ENCODE data around the gene MS4A4A.

The MS4A4A gene

DNA sequence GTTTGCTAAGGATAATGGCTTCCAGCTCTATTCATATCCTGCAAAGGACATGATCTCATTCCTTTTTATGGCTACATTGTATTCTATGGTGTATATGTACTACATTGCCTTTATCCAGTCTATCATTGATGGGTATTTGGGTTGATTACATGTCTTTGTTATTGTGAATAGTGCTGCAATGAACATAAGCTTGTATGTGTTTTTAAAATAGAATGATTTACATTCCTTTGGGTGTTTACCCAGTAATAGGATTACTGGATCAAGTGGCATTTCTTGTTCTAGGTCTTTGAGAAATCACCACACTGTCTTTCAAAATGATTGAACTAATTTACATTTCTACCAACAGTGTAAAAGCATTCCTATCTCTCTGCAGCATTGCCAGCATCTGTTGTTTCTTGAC, 40.6 kb downstream of the MS4A4A start:
- Mint-ChIP-seq H3K4me1 (ENCODE audit: low read depth) (no peaks in the 10 kb centered on the region), H3K27ac (no peak overlapping the region), H3K36me3 (peaks cover 3% of the 10 kb centered on the region), H3K4me3 (no peak overlapping the region), H3K27me3 (peaks cover 12% of the 10 kb centered on the region), H3K9me3 (ENCODE audit: low read depth) (peaks cover 19% of the 10 kb centered on the region)

DNA sequence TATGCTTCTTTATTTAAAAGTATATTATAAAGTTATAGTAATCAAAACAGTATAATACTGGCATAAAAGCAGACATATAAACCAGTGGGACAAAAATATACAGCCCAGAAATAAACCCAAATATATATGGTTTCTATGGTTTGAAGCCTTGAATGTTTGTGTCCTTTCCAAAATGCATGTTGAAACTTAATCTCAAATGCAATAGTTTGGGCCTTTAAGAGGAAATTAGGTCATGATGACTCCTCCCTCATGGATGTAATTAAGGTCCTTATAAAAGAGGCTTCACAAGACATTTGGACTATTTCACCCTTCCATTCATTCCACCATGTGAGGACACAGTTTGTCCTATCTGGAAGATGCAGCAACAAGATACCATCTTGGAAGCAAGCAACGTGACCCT, 46.5 kb downstream of the MS4A4A start, which contains the start of gene MS4A6E:
MS4A6E (plus strand) TSS at position 301 of the 400 bp plus-strand sequence. CDS start 7,641 bp downstream, outside the sequence.
- Mint-ChIP-seq H3K27me3 (peaks cover 8% of the 10 kb centered on the region), H3K4me3 (no peak within 1 kb of the TSS), H3K9me3 (ENCODE audit: low read depth) (peaks cover 9% of the 10 kb centered on the region), H3K36me3 (peaks cover 2% of the 10 kb centered on the region), H3K4me1 (ENCODE audit: low read depth) (no peaks in the 10 kb centered on the region), H3K27ac (no peak within 1 kb of the TSS)

DNA sequence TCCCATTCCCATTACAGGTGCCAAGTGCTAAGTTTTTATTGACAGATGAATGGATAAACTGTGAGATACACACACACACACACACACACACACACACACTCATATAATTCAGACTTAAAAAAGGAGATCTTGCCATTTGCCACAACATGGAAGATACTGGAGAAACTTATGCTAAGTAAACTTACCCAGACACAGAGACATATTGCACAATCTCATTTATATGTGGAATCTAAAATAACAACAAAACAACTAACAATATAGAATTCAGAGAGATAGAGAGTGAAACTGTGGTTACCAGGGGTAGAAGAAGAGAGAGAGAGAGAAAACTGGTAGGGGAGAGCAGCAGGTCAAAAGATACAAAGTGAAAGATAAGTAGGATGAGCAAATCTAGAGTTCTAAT, 48.0 kb downstream of the MS4A4A start:
- H3K4me3 Mint-ChIP-seq: no peak overlapping the region
- peaks cover 2% of the 10 kb centered on the region for H3K36me3 Mint-ChIP-seq
- peaks cover 9% of the 10 kb centered on the region for H3K9me3 Mint-ChIP-seq (ENCODE audit: low read depth)
- H3K4me1 Mint-ChIP-seq (ENCODE audit: low read depth): no peaks in the 10 kb centered on the region
- no peak overlapping the region for H3K27ac Mint-ChIP-seq
- peaks cover 9% of the 10 kb centered on the region for H3K27me3 Mint-ChIP-seq

DNA sequence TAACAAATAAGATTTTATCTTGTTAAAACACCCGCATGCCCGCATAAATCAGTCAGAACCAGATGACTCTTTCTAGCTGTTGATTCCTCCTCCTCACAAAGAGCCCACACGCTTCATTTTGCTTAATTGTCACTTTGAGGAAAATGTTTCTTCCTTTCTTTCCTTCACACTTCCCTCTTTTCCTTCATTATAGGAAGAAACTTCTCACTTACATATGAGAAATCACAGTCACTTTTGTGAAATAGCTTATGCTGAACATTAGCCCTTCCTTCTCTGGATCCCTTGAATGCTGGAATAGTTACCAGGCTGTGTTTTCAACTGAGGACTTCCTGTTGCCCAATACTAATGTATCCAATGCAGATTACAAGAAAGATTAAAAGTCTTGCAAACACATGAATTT, 52.4 kb downstream of the MS4A4A start:
- peaks cover 2% of the 10 kb centered on the region for H3K36me3 Mint-ChIP-seq
- H3K4me3 Mint-ChIP-seq: no peak overlapping the region
- no peaks in the 10 kb centered on the region for H3K4me1 Mint-ChIP-seq (ENCODE audit: low read depth)
- H3K9me3 Mint-ChIP-seq (ENCODE audit: low read depth): no peaks in the 10 kb centered on the region
- H3K27me3 Mint-ChIP-seq: peaks cover 13% of the 10 kb centered on the region
- no peak overlapping the region for H3K27ac Mint-ChIP-seq

DNA sequence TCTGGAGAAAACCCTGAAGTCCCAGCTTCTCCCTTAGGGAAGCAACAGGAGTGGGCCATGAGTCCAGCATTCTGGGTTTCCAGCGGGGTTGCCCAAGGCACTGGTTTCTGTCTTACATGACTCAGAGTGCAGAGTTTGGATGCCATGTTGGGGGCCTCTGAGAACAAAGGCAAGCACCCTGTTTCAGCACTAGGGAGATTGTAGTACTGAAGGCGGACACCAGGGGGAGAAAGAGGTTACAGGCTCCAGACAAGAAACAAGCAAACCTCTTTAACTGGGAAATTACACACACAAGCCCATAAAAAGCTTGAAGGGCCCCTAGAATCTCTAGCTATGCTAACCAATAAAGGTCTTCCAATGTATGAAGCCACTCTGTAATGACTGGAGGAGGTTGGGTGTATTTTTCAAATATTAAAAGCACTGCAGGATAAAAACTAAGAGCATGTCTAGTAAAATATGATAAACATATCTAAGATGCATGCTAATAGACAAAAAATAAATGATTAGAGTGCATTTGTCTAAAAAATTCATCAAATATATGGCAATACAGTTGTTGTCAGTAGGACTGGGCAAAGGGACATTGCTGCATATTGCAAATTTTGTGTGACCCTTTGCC, 53.6 kb downstream of the MS4A4A start:
- Mint-ChIP-seq H3K27me3 (peaks cover 13% of the 10 kb centered on the region), H3K4me3 (no peak overlapping the region), H3K36me3 (peaks cover 2% of the 10 kb centered on the region), H3K4me1 (ENCODE audit: low read depth) (no peaks in the 10 kb centered on the region), H3K27ac (no peak overlapping the region), H3K9me3 (ENCODE audit: low read depth) (no peaks in the 10 kb centered on the region)

DNA sequence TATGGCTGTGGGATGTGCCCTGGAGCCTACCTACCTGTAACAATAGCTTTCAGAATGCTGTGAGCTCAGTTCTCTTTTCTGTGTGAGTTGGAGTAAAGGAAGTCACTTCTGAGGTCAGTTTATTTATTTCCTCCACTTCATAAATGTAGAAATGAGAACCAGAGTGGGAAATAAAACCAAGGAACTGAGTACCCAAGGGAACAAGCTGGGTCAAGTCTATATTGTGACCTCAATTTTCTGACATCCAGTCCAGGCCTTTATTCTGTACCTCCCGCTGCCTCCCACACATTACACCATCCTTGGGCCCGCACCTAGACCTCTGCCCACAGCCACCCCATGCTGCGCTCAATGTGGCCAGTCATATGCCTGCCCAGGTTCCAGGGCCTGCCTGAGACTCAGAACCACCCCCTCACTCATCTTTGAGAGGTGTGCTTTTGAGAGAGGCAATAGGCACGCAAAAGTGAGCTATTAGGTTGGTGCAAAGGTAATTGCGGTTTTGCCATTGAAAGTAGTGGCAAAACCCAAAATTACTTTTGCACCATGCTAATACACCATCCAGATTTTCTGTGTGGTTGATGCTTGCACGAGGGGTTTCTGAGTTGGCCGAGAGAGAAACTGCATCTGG, 56.4 kb downstream of the MS4A4A start:
- Mint-ChIP-seq H3K4me3 (no peak overlapping the region), H3K27ac (no peak overlapping the region)

DNA sequence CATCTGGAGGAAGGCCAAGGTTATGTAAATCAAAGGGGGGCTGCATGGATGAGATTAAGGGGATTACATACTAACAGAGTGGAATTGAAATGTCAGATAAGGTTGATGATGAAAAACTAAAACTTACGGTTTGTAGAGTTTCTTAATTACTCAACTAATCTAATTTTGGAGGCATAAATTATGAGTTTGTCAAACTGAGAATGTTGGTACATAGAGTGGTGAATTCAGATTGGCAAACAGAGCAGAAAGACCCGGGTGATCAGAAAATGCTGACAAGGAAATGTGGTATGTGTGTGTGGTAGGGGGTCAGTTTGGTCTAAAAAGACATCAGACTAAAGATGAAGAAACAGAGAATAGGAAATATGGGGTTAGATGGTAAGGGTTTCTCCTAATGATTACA, 57.6 kb downstream of the MS4A4A start:
- Mint-ChIP-seq H3K36me3 (no peaks in the 10 kb centered on the region), H3K9me3 (ENCODE audit: low read depth) (no peaks in the 10 kb centered on the region)

More for the DNA sequence above, 56.4 kb downstream of the MS4A4A start:
- H3K27me3 Mint-ChIP-seq: peaks cover 13% of the 10 kb centered on the region
- H3K36me3 Mint-ChIP-seq: no peaks in the 10 kb centered on the region
- no peaks in the 10 kb centered on the region for H3K4me1 Mint-ChIP-seq (ENCODE audit: low read depth)
- no peaks in the 10 kb centered on the region for H3K9me3 Mint-ChIP-seq (ENCODE audit: low read depth)

DNA sequence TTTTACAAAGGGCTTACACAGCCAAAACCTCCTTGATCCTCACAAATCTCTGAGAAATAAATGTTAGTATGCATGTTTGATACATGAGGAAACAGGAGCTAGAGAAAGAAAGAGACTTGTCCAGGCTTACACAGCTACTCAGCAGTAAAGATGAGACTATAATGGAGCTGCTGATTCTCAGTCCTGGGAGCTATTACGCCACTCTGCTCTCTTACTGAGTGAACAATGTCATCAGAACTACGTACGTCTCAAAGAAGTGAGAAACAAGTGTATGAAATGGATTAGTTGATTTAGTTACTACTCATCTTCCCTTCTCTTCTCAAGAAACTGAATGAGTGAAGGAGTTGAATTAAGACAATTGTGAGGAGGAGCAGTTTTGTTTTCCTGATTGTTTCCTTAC, 58.9 kb downstream of the MS4A4A start:
- Mint-ChIP-seq H3K4me3 (no peak overlapping the region), H3K4me1 (ENCODE audit: low read depth) (no peaks in the 10 kb centered on the region), H3K36me3 (no peaks in the 10 kb centered on the region), H3K27ac (no peak overlapping the region), H3K9me3 (ENCODE audit: low read depth) (no peaks in the 10 kb centered on the region), H3K27me3 (peaks cover 7% of the 10 kb centered on the region)

More for the DNA sequence above, 57.6 kb downstream of the MS4A4A start:
- Mint-ChIP-seq H3K4me1 (ENCODE audit: low read depth) (no peaks in the 10 kb centered on the region), H3K27me3 (peaks cover 8% of the 10 kb centered on the region), H3K27ac (no peak overlapping the region), H3K4me3 (no peak overlapping the region)

DNA sequence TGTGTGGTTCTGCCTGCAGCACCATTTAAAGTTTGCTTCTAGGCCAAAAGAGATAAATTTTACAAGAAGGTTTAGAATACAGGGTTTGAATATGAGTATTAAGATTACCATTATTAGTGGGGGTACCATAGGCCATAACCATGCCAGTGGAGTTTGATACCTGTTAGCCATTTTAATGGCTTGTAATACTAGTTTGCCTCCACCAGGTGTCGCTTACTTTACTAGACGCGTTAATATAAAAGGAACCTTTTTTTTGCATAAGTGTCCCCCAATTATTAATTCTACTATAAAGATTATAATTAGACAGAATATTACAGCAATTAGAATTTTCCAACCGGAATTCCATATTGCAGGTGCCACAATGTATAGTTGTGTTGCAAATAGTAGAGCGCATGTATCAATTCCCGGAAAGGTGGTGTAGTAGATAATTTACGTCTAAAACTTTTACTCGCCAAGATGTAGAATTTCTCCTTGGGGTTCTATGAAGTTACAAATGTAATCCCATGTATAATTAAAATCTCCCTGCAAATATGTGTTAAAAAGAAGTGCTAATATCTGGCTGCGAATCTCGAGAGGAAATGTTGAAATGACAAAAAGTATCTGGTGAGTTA, 62.7 kb downstream of the MS4A4A start:
- Mint-ChIP-seq H3K36me3 (no peaks in the 10 kb centered on the region), H3K4me1 (ENCODE audit: low read depth) (no peaks in the 10 kb centered on the region), H3K9me3 (ENCODE audit: low read depth) (no peaks in the 10 kb centered on the region), H3K27ac (no peak overlapping the region), H3K4me3 (no peak overlapping the region), H3K27me3 (peaks cover 6% of the 10 kb centered on the region)

DNA sequence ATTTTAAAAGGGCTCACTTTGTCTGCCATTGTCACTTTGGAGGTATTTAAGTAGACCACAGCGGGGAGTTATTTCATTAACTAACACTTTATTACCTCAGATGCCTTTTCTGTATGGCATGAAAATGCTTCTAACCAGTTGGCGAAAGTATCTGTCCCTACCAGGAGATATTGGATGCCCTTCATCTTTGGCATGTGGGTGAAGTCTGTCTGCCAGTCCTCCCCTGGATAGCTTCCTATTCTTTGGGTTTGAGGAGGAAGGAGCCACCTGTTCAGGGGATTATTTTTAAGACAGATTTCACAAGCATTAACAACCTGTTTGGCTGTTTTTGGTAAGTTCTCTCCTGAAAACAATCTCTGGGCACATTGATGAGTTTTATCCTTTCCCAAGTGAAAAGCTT, 63.7 kb downstream of the MS4A4A start:
- H3K4me1 Mint-ChIP-seq (ENCODE audit: low read depth): no peaks in the 10 kb centered on the region
- no peaks in the 10 kb centered on the region for H3K36me3 Mint-ChIP-seq
- no peak overlapping the region for H3K4me3 Mint-ChIP-seq
- H3K27ac Mint-ChIP-seq: no peak overlapping the region
- H3K27me3 Mint-ChIP-seq: peaks cover 8% of the 10 kb centered on the region
- no peaks in the 10 kb centered on the region for H3K9me3 Mint-ChIP-seq (ENCODE audit: low read depth)

DNA sequence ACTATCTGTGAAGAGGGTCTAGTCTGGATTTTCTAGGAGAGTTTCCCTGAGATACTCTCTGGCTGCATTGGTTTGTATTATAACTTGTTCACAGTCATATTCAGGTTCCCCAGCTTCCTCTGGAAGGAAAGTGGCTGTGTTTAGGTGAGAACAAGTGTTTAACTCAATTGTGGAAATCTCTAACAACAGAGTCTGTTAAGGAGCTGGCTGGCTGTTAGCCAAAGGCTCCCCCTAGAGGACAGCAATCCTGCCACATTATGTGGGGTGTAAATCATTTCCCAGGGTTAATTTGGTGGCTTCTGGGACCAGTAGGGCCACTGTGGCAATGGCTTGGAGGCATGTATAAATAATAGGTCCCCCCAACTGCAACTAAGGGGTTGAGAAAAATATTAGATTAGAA, 65.0 kb downstream of the MS4A4A start:
- Mint-ChIP-seq H3K4me1 (ENCODE audit: low read depth) (no peaks in the 10 kb centered on the region), H3K36me3 (no peaks in the 10 kb centered on the region), H3K4me3 (no peak overlapping the region), H3K27ac (no peak overlapping the region), H3K27me3 (peaks cover 8% of the 10 kb centered on the region), H3K9me3 (ENCODE audit: low read depth) (no peaks in the 10 kb centered on the region)

DNA sequence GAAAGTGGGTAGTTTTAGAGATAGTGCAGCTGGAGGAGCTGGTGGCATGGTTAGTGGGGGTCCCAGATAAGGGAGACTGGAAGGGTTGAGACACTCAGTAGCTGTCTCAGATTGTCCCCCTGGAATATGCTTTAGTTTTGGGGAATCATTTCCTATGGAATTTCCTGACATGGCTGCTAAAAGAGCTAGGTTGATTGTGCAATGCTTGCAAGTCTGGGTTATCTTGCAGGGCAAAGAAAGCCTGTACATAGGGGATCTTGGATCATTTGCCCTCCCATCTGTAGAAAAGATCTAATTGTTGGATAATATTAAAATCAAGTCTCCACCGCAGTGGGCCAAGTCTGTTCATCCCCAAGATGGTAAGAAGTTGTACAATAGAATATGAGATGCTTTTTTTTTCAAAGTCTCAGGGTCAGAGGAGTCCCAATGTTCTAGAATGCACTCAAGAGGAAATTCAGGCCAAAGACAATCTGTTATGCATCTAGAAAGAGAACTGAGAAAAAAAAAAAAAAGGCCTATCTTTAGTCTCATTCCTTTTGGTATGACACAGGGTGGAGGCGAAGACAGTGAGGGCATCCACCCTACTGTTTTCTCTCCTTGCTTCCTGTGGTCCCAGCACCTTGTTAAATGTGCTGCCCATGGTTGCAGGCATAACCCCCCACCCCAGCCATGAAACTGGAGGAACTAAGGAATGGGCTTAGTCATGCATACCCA, 66.8 kb downstream of the MS4A4A start:
- Mint-ChIP-seq H3K9me3 (ENCODE audit: low read depth) (no peaks in the 10 kb centered on the region), H3K27ac (no peak overlapping the region)

DNA sequence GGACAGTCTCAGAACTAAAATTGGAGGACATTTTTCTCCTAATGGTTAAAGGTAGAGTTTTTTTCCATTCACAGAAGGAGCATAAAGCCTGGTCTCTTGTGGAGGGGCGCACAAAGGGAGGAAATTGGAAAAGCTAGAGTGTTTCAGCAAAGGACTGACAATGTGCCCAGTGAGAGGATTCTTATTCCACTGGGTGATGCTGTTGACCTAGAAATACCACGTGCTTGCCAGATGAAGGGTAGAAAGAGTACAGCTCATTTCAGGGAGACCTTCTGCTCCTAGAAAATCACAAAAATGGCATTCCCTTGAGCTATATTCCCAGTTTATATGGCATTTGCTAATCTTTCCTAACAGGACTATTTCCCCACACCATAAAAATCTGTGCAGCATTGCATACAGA, 67.7 kb downstream of the MS4A4A start:
- H3K4me1 Mint-ChIP-seq (ENCODE audit: low read depth): no peaks in the 10 kb centered on the region
- H3K27ac Mint-ChIP-seq: no peak overlapping the region
- H3K36me3 Mint-ChIP-seq: no peaks in the 10 kb centered on the region
- no peaks in the 10 kb centered on the region for H3K9me3 Mint-ChIP-seq (ENCODE audit: low read depth)
- peaks cover 6% of the 10 kb centered on the region for H3K27me3 Mint-ChIP-seq
- H3K4me3 Mint-ChIP-seq: no peak overlapping the region

More for the DNA sequence above, 66.8 kb downstream of the MS4A4A start:
- Mint-ChIP-seq H3K36me3 (no peaks in the 10 kb centered on the region), H3K27me3 (peaks cover 6% of the 10 kb centered on the region), H3K4me1 (ENCODE audit: low read depth) (no peaks in the 10 kb centered on the region), H3K4me3 (no peak overlapping the region)

DNA sequence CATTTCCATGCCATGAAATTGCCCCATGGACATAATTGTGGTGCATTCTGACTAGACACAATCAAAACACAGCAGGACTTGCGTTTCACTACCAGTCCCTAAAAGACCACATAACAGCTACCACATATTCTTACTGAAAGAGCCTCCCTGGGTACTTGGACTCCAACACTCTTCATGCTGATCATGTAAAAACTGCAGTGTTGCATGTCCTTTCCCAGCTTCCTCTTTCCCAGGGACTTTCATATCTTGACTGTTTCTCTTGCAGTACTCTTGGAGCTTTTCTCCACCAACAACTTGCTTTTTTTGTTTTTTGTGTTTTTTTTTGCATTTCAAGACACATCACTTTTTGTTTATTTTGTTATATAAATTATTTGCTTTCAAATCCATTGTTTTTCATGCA, 69.5 kb downstream of the MS4A4A start:
- no peaks in the 10 kb centered on the region for H3K9me3 Mint-ChIP-seq (ENCODE audit: low read depth)
- no peak overlapping the region for H3K27ac Mint-ChIP-seq
- H3K4me1 Mint-ChIP-seq (ENCODE audit: low read depth): no peaks in the 10 kb centered on the region
- H3K27me3 Mint-ChIP-seq: peaks cover 6% of the 10 kb centered on the region
- H3K4me3 Mint-ChIP-seq: no peak overlapping the region
- no peaks in the 10 kb centered on the region for H3K36me3 Mint-ChIP-seq

DNA sequence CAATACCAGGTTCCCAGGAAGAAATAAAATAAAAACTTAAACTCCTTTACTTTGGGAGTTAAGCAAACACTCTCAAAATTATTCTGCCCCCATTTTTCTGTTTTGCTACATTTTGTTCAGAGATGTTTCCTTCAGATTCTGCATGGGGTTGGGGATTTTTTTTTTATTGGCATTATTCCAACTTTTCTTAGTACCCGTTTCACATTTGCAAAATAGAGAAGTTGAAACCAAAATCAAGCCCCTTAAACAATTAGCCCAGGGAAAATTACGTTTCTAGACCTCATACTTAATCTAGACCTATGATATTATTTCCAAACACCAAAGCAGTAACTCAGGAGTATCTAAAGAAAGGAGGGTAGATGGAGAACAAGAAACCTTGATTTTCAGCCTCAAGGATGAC, 77.3 kb downstream of the MS4A4A start:
- H3K4me1 Mint-ChIP-seq (ENCODE audit: low read depth): no peaks in the 10 kb centered on the region
- H3K27ac Mint-ChIP-seq: no peak overlapping the region
- H3K4me3 Mint-ChIP-seq: no peak overlapping the region
- peaks cover 3% of the 10 kb centered on the region for H3K27me3 Mint-ChIP-seq
- H3K9me3 Mint-ChIP-seq (ENCODE audit: low read depth): no peaks in the 10 kb centered on the region
- H3K36me3 Mint-ChIP-seq: no peaks in the 10 kb centered on the region

All from activated naive CD8-positive, alpha-beta T cell (primary cell).